Brain pericyte (primary cell): ENCODE measurements around the gene DCAF16.

Experiments used
- DNase-seq: peaks from one replicate; pipeline ENCODE4 v3.0.0-alpha.2; 2012; ENCODE audit warnings: low read depth, low spot score

Gene DCAF16

DNA sequence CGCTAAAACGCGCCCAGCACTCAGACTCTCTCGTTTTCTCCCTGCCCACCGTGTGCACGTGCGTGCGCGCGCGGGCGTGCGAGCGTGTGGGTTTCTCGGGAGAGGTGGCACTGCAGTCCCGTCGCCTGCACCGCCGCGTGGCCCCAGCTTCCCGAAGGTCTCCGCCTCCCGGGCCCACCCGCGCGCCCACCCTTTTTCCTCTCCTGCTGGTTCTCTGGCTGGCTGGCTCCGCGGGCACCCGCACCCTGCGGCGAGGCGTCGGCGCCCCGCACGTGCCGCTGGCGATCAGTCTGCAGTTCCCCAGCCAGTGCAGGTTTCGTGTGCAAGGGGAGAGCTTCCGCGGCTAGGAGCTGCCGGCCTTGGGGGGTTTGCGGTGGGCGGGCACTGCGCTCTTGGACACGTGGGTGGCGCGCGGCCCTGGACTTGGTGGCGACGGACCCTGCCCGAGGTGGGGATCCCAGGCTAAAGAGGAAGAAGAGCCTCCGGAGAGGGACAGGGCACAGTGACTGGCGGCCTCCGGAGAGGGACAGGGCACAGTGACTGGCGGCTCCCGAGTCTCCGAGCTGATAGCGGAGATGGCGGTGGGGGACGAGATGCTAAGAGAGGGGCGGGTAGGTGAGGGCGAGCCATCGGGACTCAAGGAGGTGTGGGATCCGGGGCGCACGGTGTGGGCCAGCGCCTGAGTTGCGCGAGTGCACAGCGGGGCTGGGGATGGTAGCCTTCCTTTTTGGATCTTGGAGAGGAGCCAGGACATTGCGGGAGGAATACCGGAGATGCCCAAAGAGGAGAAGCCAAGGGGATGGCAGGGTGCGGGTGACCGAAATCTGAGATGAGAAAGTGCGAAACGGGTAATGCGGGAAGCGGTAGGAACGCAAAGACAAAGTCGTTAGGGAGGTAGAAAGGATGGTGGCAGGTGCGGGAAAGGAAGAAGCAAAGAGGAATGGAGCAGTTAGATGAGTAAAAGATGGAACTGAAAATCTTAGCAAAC is 29.0 kb downstream of the DCAF16 start, which contains the start of gene FAM184B:
FAM184B (minus strand) TSS at position 322 of the 988 bp plus-strand sequence. CDS start 322 bp downstream, outside the sequence.
- no peak for DNase-seq

GRCh38 chr4:17780501-17781299 is 29.9 kb downstream of the DCAF16 start:
- no peak for DNase-seq

GRCh38 chr4:17778431-17778830 is 32.1 kb downstream of the DCAF16 start:
- DNase-seq, result no peak

GRCh38 chr4:17773135-17773698 is 37.3 kb downstream of the DCAF16 start:
- no peak for DNase-seq

DNA sequence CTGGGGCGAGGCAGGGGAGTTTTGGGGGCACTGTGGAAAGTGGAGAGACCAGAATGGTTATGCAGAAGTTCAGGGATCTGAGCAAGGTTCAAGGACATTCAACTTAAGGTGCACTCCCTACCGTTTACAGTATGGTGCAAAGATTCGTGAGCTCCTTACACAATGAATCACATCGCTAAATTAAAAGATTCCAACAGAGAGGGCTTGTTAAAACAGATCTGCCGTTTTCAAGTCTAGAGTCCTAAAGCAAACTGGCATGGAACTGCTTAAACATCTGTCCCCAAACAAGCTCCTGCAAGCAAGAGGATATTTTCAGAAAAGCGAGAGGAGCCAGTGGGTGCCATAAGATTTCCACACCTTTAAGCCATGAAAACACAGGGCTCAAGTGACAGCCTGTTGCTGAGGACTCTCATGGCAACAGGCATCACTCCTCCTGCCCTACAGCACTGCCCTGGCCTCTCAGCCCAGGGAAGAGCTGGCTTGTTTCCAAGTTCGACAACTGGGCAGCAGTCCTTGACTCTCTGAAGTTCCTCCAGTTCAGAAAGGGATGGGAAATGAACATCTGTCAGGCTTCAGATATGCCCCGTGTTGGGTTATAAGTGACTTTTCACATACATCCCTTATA is 39.2 kb downstream of the DCAF16 start:
- no peak for DNase-seq

DNA sequence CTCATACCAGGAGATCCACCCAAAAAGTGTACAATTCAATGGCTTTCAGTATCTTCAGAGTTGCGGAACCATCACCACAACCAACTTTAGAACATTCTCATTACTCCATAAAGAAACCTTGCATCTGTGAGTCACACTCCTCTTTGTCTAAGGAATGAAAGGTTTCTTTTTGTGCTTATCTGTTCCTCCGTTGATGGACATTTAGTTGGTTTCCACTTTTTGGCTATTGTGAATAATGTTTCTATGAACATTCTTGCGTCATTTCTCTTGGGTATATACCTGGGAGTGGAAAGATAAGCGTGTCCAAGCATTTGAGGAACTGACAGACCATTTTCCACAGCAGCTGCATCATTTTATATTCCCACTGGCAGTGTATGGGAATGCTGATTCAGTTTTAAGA is 39.7 kb downstream of the DCAF16 start:
- DNase-seq, result no peak

- no peak for DNase-seq
Measured at GRCh38 chr4:17769406-17770174, 41.0 kb downstream of the DCAF16 start.

DNA sequence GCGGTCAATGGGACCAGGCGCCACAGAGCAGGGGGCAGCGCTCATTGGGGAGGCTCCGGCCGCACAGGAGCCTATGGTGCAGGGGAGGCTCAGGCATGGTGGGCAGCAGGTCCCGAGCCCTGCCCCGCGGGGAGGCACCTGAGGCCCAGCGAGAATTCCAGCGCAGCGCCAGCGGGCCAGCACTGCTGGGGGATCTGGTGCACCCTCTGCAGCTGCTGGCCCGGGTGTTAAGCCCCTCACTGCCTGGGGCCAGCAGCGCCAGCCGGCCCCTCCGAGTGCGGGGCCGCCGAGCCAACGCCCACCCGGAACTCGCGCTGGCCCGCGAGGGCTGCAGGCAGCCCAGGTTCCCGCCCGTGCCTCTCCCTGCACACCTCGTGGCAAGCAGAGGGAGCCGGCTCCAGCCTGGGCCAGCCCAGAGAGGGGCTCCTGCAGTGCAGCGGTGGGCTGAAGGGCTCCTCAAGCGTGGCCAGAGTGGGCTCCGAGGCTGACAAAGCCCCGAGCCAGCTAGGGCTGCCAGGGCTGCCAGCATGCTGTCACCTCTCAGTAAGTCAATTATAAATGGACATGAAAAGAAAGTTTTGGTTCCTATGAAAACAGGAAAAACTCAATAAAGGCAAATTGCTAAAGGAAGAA is 43.6 kb downstream of the DCAF16 start:
- no peak for DNase-seq

- no peak for DNase-seq
Measured at GRCh38 chr4:17765514-17766286, 44.9 kb downstream of the DCAF16 start.

DNA sequence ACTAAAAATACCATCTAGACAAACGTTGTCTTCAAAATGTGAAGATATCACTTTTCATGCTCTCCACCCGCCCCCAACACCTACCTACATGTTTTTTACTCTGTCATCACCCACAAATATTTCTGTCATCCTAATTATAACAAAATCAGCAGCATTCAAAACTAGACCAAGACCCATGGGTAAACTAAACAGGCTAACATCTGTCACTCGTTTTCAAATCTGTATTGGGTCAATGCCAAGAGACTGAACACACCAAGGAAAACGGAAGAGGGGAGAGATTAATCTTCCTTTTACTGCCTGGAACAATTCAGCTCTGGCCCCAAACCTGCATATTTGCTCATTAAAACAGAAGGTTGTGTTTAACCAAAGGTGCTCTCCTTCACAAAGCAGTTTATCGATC is 46.6 kb downstream of the DCAF16 start:
- no peak for DNase-seq

GRCh38 chr4:17763416-17763815 is 47.1 kb downstream of the DCAF16 start:
- DNase-seq, result no peak

- no peak for DNase-seq
Measured at GRCh38 chr4:17762726-17763125, 47.8 kb downstream of the DCAF16 start.

- DNase-seq, result no peak
Measured at GRCh38 chr4:17761062-17761461, 49.5 kb downstream of the DCAF16 start.

DNA sequence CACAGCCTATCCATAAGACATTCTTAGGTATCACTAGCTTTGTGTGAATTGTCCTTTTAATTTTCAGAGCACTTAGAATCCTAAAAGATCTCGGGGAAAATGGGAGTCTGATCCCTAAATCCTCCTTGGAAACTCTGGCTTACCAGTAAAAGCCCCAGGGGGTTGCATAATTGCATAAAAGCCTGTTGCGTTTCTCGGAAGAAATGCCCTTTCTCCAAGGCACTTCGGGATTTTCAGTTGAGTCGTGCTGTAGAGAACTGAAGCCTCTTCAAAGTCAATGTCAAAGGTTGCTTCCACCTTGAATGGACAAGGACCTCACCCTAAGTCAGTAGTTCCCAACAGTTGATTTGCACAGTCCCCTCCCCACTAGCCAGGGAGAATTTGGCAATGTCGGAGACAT is 49.9 kb downstream of the DCAF16 start:
- DNase-seq, result no peak

DNA sequence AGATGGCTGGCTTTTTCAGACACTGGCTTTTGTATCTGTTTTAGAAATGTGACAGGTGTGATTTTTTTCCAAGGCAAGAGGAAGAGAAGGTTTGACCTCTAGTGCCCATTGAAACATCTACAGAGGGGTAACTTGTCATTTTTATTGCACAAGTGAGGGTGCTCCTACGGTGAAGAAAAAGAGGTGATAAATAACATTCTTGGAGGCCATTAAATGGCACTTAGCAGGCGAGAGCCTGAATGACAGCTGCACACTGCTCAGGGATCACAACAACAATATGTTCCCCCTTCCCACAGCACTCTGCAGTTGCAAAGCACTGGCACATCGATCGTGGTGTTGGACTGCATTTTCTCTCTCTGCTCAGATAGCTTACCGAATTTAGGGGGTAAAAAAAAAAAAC is 52.1 kb downstream of the DCAF16 start:
- no peak for DNase-seq

- no peak for DNase-seq
Measured at GRCh38 chr4:17757621-17758020, 52.9 kb downstream of the DCAF16 start.

GRCh38 chr4:17753646-17754045 is 56.9 kb downstream of the DCAF16 start:
- no peak for DNase-seq
